K562 (cell line): Measurements from ENCODE around the gene RSPH9. TPM values are rescaled to one million over a fixed set of nuclear protein-coding genes. Genes with fewer than 3 reads are reported as not detected.

ENCODE experiments used
- ATAC-seq: fragments of 200-7000 bp; cut with Tn5 transposase; 3 replicates; pipeline ENCODE4 v1.9.1; 2020; ENCODE audit warnings: moderate library complexity
- BruUV-seq: library from RNA; stranded (reverse); fragments of 400-500 nt; replicated peaks from 2 replicates; lab custom pipeline; 2021; lab: Mats Ljungman, UMichigan
- CTCF ChIA-PET: fragments of 300-600 bp; formaldehyde crosslinking; extraction: SDS; loops from one replicate; lab custom pipeline; 2021; ENCODE audit warnings: low intra/inter-chr PET ratio; lab: Yijun Ruan, JAX
- POLR2A ChIA-PET: fragments of 300-600, 350-650 bp; sonication (Branson Sonifier 250); formaldehyde crosslinking; extraction: SDS; loops from one replicate; lab custom pipeline; 2021; ENCODE audit warnings: antibody characterized with exemption, inconsistent platforms; lab: Yijun Ruan, JAX
- DNase-seq, 4 experiments: peaks; one replicate each; pipeline versions ENCODE4 v3.0.0 to v3.0.0-alpha.2; 2011 to 2018; ENCODE audit warnings: low spot score in 3 of 4, mixed read lengths in 3 of 4; ENCODE audit errors: extremely low read depth in 1 of 4
- FAIRE-seq: peaks from 2 replicates; lab custom pipeline; 2011; peaks lifted over from hg19 to GRCh38; lab: Jason Lieb, UNC
- H2AFZ ChIP-seq: 2 replicates; pipeline ENCODE4 v1.6.0; 2011; ENCODE audit warnings: low read depth, low read length, control low read depth, inconsistent platforms
- H3K27ac ChIP-seq: fragments of 200-600 bp; 3 replicates; pipeline ENCODE4 v1.8.0; 2011; ENCODE audit warnings: low read depth, mild to moderate bottlenecking, control low read depth, inconsistent platforms, low read length, moderate library complexity, mixed read lengths; ENCODE audit errors: extremely low read depth
- H3K27me3 ChIP-seq, 2 experiments: fragments of 300-600 bp in 1 of 2; 2 replicates in 1 of 2; 3 replicates in 1 of 2; pipeline versions ENCODE4 v1.6.0 to v1.8.0; 2011; ENCODE audit warnings: inconsistent platforms in 2 of 2, low read length in 2 of 2, mild to moderate bottlenecking in 1 of 2, mixed read lengths in 1 of 2, moderate library complexity in 1 of 2; ENCODE audit not compliant: control insufficient read depth in 2 of 2, insufficient read depth in 2 of 2
- H3K36me3 ChIP-seq: fragments of 300-600 bp; 3 replicates; pipeline ENCODE4 v1.8.0; 2011; ENCODE audit warnings: mild to moderate bottlenecking, low read length, inconsistent platforms; ENCODE audit not compliant: control insufficient read depth, insufficient read depth
- H3K4me1 ChIP-seq, 2 experiments: fragments of 200-600 bp in 1 of 2; replicated peaks in 1 of 2; 2 replicates in 1 of 2; 3 replicates in 1 of 2; pipeline versions ENCODE4 v1.5.1 to v1.8.0; 2011; ENCODE audit warnings: inconsistent platforms in 2 of 2, low read length in 2 of 2, mild to moderate bottlenecking in 1 of 2, mixed read lengths in 1 of 2, moderate library complexity in 1 of 2; ENCODE audit not compliant: control insufficient read depth in 2 of 2, insufficient read depth in 2 of 2
- H3K4me2 ChIP-seq: 2 replicates; pipeline ENCODE4 v1.6.1; 2011; ENCODE audit warnings: low read length, control low read depth, inconsistent platforms, mixed read lengths; ENCODE audit not compliant: insufficient read depth
- H3K4me3 ChIP-seq: fragments of 200-600 bp; sonication (generic), shearing (Covaris generic); 2 replicates; pipeline ENCODE4 v1.5.1; 2016; ENCODE audit warnings: control low read depth, inconsistent platforms
- H3K79me2 ChIP-seq: fragments of 200-600 bp; 3 replicates; pipeline ENCODE4 v1.8.0; 2011; ENCODE audit warnings: low read length, inconsistent platforms; ENCODE audit not compliant: control insufficient read depth, insufficient read depth
- H3K9ac ChIP-seq, 2 experiments: 2 replicates each; pipeline versions ENCODE4 v1.6.0 to v1.6.1; 2011; ENCODE audit warnings: low read depth in 2 of 2, low read length in 2 of 2, control low read depth in 1 of 2, inconsistent platforms in 1 of 2, mild to moderate bottlenecking in 1 of 2, mixed read lengths in 1 of 2; ENCODE audit not compliant: insufficient read depth in 1 of 2
- H3K9me1 ChIP-seq: one replicate; pipeline ENCODE4 v1.6.0; 2011; ENCODE audit warnings: inconsistent platforms, mild to moderate bottlenecking, low read length, moderate library complexity; ENCODE audit not compliant: control insufficient read depth, insufficient read depth
- H3K9me3 ChIP-seq: replicated peaks from 2 replicates; pipeline ENCODE4 v1.5.1; 2011; ENCODE audit warnings: low read depth, low read length, inconsistent platforms; ENCODE audit not compliant: control insufficient read depth, insufficient read depth
- H4K20me1 ChIP-seq: replicated peaks from 2 replicates; pipeline ENCODE4 v1.6.1; 2011; ENCODE audit warnings: low read length, inconsistent platforms, mixed read lengths; ENCODE audit not compliant: control insufficient read depth, insufficient read depth
- CHD7 ChIP-seq: fragments of 200-600 bp; sonication (generic); IDR thresholded peaks from one replicate; pipeline ENCODE4 v1.6.1; 2012; ENCODE audit warnings: mild to moderate bottlenecking, low read depth, low read length, inconsistent platforms
- E2F3 ChIP-seq: fragments of 250-450 bp; sonication (Bioruptor Pico); IDR thresholded peaks from 2 replicates; pipeline ENCODE4 v1.4.0; 2020; ENCODE audit warnings: mild to moderate bottlenecking
- KLF1 ChIP-seq: fragments of 450-650 bp; IDR thresholded peaks from 2 replicates; pipeline ENCODE4 v1.6.1; 2016; ENCODE audit warnings: missing genetic modification characterization, missing compliant biosample characterization
- ZBTB1 ChIP-seq: sonication (generic); formaldehyde crosslinking; IDR thresholded peaks from 2 replicates; pipeline ENCODE4 v1.8.1; 2023; ENCODE audit warnings: missing genetic modification reagents, low read depth, mild to moderate bottlenecking, borderline replicate concordance
- ZNF280A ChIP-seq: fragments of 450-650 bp; IDR thresholded peaks from 2 replicates; pipeline ENCODE4 v1.6.1; 2018; ENCODE audit warnings: mild to moderate bottlenecking, low read depth; ENCODE audit not compliant: partially characterized antibody
- ZNF384 ChIP-seq: IDR thresholded peaks from 2 replicates; pipeline ENCODE4 v1.6.1; 2012; ENCODE audit warnings: low read depth, low read length, improper control_type of control experiment
- WGBS: fragments of 100-300 bp; shearing (Covaris generic); methylation state at CpG from one replicate; pipeline ENCODE4 v1.1.6; 2016; ENCODE audit warnings: low coverage, mixed read lengths; ENCODE audit not compliant: insufficient coverage; ENCODE audit errors: missing lambda C conversion rate; 5-methylcytosine and 5-hydroxymethylcytosine counted together
- in situ Hi-C: fragments of 300-500 bp; cut with MboI; formaldehyde crosslinking; loops from 4 replicates; pipeline ENCODE4 v1.15.0; 2018; ENCODE audit warnings: inconsistent platforms, mixed read lengths
- intact Hi-C: fragments of 100-400 bp; cut with micrococcal nuclease; formaldehyde crosslinking; loops from 2 replicates; pipeline ENCODE4 v1.14.2; 2022
- polyA plus RNA-seq, 8 experiments: library from polyadenylated mRNA; depleted of rRNA in 4 of 8; stranded (reverse) in 5 of 8; unstranded in 3 of 8; fragments of >200 nt; fragmentation: Nextera tagmentation in 2 of 8; fragmentation: Illumina TruSeq in 1 of 8; extraction: Ambion mirVana in 2 of 8; extraction: Trizol in 1 of 8; gene quantifications; 2 replicates each; pipeline versions ENCODE4 v1.2.1 to v1.2.3, GENCODE V29; 2011 to 2014; ENCODE audit warnings: inconsistent platforms in 1 of 8, missing spikeins in 1 of 8
- total RNA-seq, 7 experiments: library from RNA; depleted of rRNA in 6 of 7; stranded (reverse); fragments of >200 nt in 6 of 7; fragmentation: Illumina TruSeq in 2 of 7; extraction: Trizol in 2 of 7; gene quantifications; 2 replicates each; pipeline versions ENCODE4 v1.2.1 to v1.2.3, GENCODE V29; 2011 to 2021; ENCODE audit warnings: low replicate concordance in 1 of 7

The RSPH9 gene
- total and polyA plus RNA-seq, 9 of the 15 experiments (the other 6 are each of a cell fraction or from before 2014, with no cell fraction given) = 0.05 to 0.60 (median 0.39) TPM; not detected in 6

- BruUV-seq = no TSS peak
- peak overlapping the region; percentile 27; the same call in 1 of the 2 replicates for H3K4me2 ChIP-seq
- peak; percentile 61 for ATAC-seq
- ChIA-PET POLR2A (interaction anchor here (0.6 to 6.0 kb wide), 14 partner anchors 7 to 147 kb away, joined by 3 to 32 read pairs (median 4); partner anchors contain the start of genes GTPBP2 and RSPH9), CTCF (interaction anchor here (0.5 to 3.0 kb wide), 6 partner anchors 101 to 670 kb away, joined by 3 to 19 read pairs (median 4); partner anchors contain the start of gene VEGFA)
- peak; percentile 74 to 91 (median 82) for DNase-seq
- peak; percentile 62 for FAIRE-seq
- H3K4me3 ChIP-seq = no peak overlapping the region
- H3K27ac ChIP-seq = no peak overlapping the region; the same call in 2 of the 3 replicates
- H4K20me1 ChIP-seq = no peaks in the 10 kb centered on the region; the same call in 1 of the 2 replicates
- H2AFZ ChIP-seq = no peak overlapping the region
- H3K36me3 ChIP-seq = peaks cover 30% of the 10 kb centered on the region
- peaks cover 12% of the 10 kb centered on the region for H3K9me1 ChIP-seq
- WGBS = 35% methylated on average over 17 of the region's 17 CpGs
- H3K79me2 ChIP-seq = no peaks in the 10 kb centered on the region
- in situ Hi-C loops (loop anchor here (5.0 kb wide), 2 partner anchors 104 to 409 kb away; partner anchors contain the start of gene VEGFA), intact Hi-C loops (loop anchor here (5.0 to 10.0 kb wide), 4 partner anchors 41 to 284 kb away; partner anchors contain the start of genes GTPBP2 and VEGFA)
- peaks cover 39 to 42% of the 10 kb centered on the region in 2 experiments for H3K4me1 ChIP-seq
- H3K9me3 ChIP-seq = no peaks in the 10 kb centered on the region
- H3K9ac ChIP-seq = peak overlapping the region in 1 of 2 experiments; percentile 53; a peak in 2 of 4 replicates
- H3K27me3 ChIP-seq = no peaks in the 10 kb centered on the region; a peak in 1 of 5 replicates
- TF ChIP-seq CHD7 (peak; percentile 58), ZBTB1 (CRISPR knock-in tag) (0 out of 2 replicates have a peak, but pooled peaks have one; percentile 56), KLF1 (no peak), E2F3 (CRISPR knock-in tag) (no peak), ZNF384 (no peak), ZNF280A (no peak)
Measured at GRCh38 chr6:43668151-43669028, 23.6 kb downstream of the RSPH9 start.
